Measurements from ENCODE around the gene PTPA.

Gene PTPA

DNA sequence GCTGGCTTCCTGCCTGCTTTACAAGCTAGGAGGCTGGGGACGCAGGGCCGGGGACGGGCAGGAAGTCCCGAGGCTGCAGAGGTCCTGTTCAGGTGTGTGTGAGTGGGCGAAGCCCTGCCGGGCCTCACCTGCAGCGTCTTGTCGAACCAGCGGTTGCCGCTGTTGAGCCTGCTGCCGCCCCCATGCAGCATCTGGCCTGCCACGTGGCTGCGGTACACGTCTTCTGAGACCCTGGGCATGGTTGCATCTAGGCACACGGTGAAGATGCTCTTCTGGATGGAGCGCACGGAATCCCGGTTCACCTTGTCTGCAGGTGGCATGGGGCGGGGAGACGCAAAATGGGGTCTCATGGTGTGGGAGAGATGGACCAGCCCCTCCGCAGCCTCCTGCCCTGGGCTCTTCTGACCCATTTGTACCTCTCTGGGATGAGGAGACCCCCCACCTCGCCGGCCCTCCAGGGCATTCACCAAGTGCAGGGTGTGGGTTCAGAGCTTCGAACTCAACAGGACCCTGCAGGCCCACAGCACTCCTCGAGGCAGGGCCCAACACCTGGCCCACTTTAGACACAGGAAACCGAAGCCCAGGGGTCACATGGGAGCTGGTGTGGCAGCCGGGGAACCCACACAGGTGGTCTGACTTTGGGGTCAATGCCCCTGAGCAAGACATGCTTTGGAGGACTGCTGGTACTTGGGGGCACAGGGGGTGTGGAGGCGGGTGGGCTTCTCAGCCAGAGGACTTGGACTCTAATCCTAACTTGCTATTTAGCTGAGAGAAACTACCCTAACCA lies 10.6 kb upstream of the PTPA start:
- peaks cover 5 to 6% of the 10 kb centered on the region in 2 donors for H3K4me1 ChIP-seq (ENCODE audit: control insufficient read depth in 1 of 2, insufficient read depth in 2 of 2, low read length in 2 of 2)
- peaks cover 0 to 40% of the 10 kb centered on the region in 2 donors for H3K36me3 ChIP-seq (ENCODE audit: control insufficient read depth in 1 of 2, insufficient read depth in 2 of 2, low read length in 2 of 2)
- H3K27ac ChIP-seq (ENCODE audit: low read depth, low read length), result no peak overlapping the region
- no peaks in the 10 kb centered on the region for H3K27me3 ChIP-seq (ENCODE audit: control insufficient read depth in 1 of 2, insufficient read depth in 2 of 2, low read length in 2 of 2)
- H3K9ac ChIP-seq (ENCODE audit: low read depth in 1 of 2, low read length in 2 of 2), result no peak overlapping the region
- no peaks in the 10 kb centered on the region for H3K9me3 ChIP-seq (ENCODE audit: control insufficient read depth in 1 of 2, low read length in 2 of 2)
- H3K4me3 ChIP-seq (ENCODE audit: low read depth in 1 of 2, low read length in 2 of 2), result no peak overlapping the region

DNA sequence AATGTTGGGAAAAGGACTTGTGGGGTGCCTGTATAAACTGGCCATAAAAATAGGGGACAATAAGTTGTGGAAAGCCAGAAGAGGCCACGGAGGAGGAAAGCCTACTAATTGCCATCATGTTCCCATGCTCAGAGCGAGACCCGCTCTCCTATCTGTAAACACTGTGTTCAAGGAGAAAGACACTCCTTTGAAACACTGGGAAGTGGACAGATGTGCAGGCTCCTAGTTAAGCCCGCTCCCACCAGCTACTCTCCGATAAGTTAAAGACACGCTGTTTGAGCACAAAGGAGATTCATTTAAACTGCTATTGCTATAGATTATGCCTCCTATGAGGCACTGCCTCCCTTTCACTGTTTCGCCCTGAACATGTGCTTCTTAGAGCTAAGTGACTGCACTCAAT lies 9.9 kb upstream of the PTPA start:
- Histone ChIP-seq H3K4me1 (ENCODE audit: control insufficient read depth in 1 of 2, insufficient read depth in 2 of 2, low read length in 2 of 2) (peaks cover 5 to 6% of the 10 kb centered on the region in 2 donors), H3K9me3 (ENCODE audit: control insufficient read depth in 1 of 2, low read length in 2 of 2) (no peaks in the 10 kb centered on the region), H3K4me3 (ENCODE audit: low read depth in 1 of 2, low read length in 2 of 2) (no peak overlapping the region), H3K27me3 (ENCODE audit: control insufficient read depth in 1 of 2, insufficient read depth in 2 of 2, low read length in 2 of 2) (no peaks in the 10 kb centered on the region), H3K36me3 (ENCODE audit: control insufficient read depth in 1 of 2, insufficient read depth in 2 of 2, low read length in 2 of 2) (peaks cover 0 to 39% of the 10 kb centered on the region in 2 donors), H3K9ac (ENCODE audit: low read depth in 1 of 2, low read length in 2 of 2) (no peak overlapping the region), H3K27ac (ENCODE audit: low read depth, low read length) (no peak overlapping the region)

DNA sequence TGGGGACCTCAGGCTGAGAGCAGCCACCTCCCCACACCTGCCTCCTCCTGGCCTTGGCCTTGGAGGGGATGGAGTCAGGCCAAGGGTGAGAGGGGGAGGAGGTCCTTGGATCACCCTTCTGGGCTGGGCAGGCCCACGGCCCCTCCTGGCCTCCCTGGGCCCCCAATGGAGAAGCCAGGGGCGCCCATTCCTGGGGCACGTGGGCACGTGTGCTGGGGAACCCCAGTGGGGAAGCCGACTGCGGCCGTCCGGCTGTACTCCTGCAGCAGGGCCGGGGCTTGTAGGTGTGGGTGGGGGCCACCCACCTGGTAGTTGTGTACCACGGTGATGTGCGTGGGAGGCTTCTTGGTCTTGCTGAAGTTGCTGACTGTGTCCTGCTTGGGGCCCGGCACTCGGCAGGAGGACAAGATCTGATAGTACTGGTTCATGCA lies 9.1 kb upstream of the PTPA start:
- H3K27me3 ChIP-seq (ENCODE audit: control insufficient read depth in 1 of 2, insufficient read depth in 2 of 2, low read length in 2 of 2), result no peaks in the 10 kb centered on the region
- H3K4me3 ChIP-seq (ENCODE audit: low read depth in 1 of 2, low read length in 2 of 2), result no peak overlapping the region
- H3K4me1 ChIP-seq (ENCODE audit: control insufficient read depth in 1 of 2, insufficient read depth in 2 of 2, low read length in 2 of 2), result peaks cover 5 to 6% of the 10 kb centered on the region in 2 donors
- no peak overlapping the region for H3K9ac ChIP-seq (ENCODE audit: low read depth in 1 of 2, low read length in 2 of 2)
- no peaks in the 10 kb centered on the region for H3K9me3 ChIP-seq (ENCODE audit: control insufficient read depth in 1 of 2, low read length in 2 of 2)
- no peak overlapping the region for H3K27ac ChIP-seq (ENCODE audit: low read depth, low read length)
- peaks cover 0 to 37% of the 10 kb centered on the region in 2 donors for H3K36me3 ChIP-seq (ENCODE audit: control insufficient read depth in 1 of 2, insufficient read depth in 2 of 2, low read length in 2 of 2)

DNA sequence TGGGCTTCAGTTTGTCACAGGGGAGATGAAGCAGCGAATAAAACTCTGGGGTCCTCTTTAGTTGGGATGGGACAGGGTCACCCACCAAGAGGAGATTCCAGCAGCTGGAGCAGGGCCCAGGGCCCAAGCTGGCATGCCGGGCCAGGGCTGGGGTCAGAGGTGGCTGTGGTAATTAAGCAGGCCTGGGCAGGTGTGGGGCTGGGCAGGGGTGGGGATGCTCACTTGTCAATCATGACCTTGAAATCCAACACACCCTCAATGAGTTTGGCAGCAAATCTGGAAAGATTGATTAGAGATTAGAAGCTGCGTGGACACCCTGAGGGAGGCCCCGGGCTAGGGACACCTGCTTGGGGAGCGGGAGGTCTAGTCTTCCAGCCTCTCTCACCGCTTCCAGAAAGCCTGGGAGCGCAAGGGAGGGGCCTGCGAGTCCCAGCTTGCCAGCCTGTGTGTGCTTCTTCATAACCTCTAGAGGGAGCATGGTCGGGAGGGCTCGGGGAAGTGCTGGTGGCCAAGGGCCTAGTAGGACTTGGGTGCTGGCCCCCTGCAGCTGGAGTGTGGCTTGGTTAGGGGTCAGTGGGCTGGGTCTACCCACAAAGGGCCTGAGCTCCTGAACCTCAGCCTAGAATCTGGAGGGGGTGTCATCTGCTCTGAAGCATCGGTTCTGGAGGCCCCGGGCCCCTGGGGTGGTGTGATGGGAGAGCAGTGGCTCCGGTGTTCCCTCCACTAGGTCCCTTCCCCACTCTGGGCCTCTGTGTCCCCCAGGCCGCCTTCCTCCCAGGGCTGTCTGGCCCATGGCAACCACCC lies 8.2 kb upstream of the PTPA start:
- H3K27ac ChIP-seq (ENCODE audit: low read depth, low read length), result no peak overlapping the region
- no peaks in the 10 kb centered on the region for H3K27me3 ChIP-seq (ENCODE audit: control insufficient read depth in 1 of 2, insufficient read depth in 2 of 2, low read length in 2 of 2)
- no peak overlapping the region for H3K9ac ChIP-seq (ENCODE audit: low read depth in 1 of 2, low read length in 2 of 2)
- H3K4me1 ChIP-seq (ENCODE audit: control insufficient read depth in 1 of 2, insufficient read depth in 2 of 2, low read length in 2 of 2), result peaks cover 5 to 6% of the 10 kb centered on the region in 2 donors
- no peak overlapping the region for H3K4me3 ChIP-seq (ENCODE audit: low read depth in 1 of 2, low read length in 2 of 2)
- peaks cover 0 to 37% of the 10 kb centered on the region in 2 donors for H3K36me3 ChIP-seq (ENCODE audit: control insufficient read depth in 1 of 2, insufficient read depth in 2 of 2, low read length in 2 of 2)
- no peaks in the 10 kb centered on the region for H3K9me3 ChIP-seq (ENCODE audit: control insufficient read depth in 1 of 2, low read length in 2 of 2)

- Histone ChIP-seq H3K4me1 (ENCODE audit: control insufficient read depth in 1 of 2, insufficient read depth in 2 of 2, low read length in 2 of 2) (peaks cover 8 to 12% of the 10 kb centered on the region in 2 donors), H3K4me3 (ENCODE audit: low read depth in 1 of 2, low read length in 2 of 2) (no peak overlapping the region), H3K27ac (ENCODE audit: low read depth, low read length) (no peak overlapping the region), H3K36me3 (ENCODE audit: control insufficient read depth in 1 of 2, insufficient read depth in 2 of 2, low read length in 2 of 2) (peaks cover 0 to 31% of the 10 kb centered on the region in 2 donors), H3K27me3 (ENCODE audit: control insufficient read depth in 1 of 2, insufficient read depth in 2 of 2, low read length in 2 of 2) (no peaks in the 10 kb centered on the region), H3K9me3 (ENCODE audit: control insufficient read depth in 1 of 2, low read length in 2 of 2) (no peaks in the 10 kb centered on the region), H3K9ac (ENCODE audit: low read depth in 1 of 2, low read length in 2 of 2) (no peak overlapping the region)
Observed at GRCh38 chr9:129103595-129103965, 7.6 kb upstream of the PTPA start.

DNA sequence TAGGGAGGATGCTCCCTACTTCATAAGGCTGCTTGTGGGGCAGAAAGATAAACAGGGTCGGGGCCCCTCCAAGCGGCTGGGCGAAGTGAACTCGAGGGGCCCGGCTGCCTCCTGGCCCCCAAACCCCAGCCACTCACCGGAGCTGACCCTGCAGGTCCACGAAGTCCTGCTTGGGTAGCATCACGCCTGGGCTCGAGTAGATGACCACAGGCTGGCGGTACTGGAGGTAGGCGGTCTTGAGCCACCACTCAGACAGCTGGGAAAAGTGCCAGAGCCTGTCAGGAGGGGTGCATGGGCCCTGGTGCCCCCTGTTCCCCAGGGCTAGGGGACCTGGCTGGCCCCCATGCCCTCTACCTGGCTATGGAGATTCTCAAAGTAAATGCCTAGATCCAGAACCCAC lies 7.2 kb upstream of the PTPA start:
- Histone ChIP-seq H3K4me1 (ENCODE audit: control insufficient read depth in 1 of 2, insufficient read depth in 2 of 2, low read length in 2 of 2) (peaks cover 13 to 16% of the 10 kb centered on the region in 2 donors), H3K4me3 (ENCODE audit: low read depth in 1 of 2, low read length in 2 of 2) (no peak overlapping the region), H3K27ac (ENCODE audit: low read depth, low read length) (no peak overlapping the region), H3K27me3 (ENCODE audit: control insufficient read depth in 1 of 2, insufficient read depth in 2 of 2, low read length in 2 of 2) (no peaks in the 10 kb centered on the region), H3K9ac (ENCODE audit: low read depth in 1 of 2, low read length in 2 of 2) (no peak overlapping the region), H3K9me3 (ENCODE audit: control insufficient read depth in 1 of 2, low read length in 2 of 2) (no peaks in the 10 kb centered on the region), H3K36me3 (ENCODE audit: control insufficient read depth in 1 of 2, insufficient read depth in 2 of 2, low read length in 2 of 2) (peaks cover 0 to 31% of the 10 kb centered on the region in 2 donors)

DNA sequence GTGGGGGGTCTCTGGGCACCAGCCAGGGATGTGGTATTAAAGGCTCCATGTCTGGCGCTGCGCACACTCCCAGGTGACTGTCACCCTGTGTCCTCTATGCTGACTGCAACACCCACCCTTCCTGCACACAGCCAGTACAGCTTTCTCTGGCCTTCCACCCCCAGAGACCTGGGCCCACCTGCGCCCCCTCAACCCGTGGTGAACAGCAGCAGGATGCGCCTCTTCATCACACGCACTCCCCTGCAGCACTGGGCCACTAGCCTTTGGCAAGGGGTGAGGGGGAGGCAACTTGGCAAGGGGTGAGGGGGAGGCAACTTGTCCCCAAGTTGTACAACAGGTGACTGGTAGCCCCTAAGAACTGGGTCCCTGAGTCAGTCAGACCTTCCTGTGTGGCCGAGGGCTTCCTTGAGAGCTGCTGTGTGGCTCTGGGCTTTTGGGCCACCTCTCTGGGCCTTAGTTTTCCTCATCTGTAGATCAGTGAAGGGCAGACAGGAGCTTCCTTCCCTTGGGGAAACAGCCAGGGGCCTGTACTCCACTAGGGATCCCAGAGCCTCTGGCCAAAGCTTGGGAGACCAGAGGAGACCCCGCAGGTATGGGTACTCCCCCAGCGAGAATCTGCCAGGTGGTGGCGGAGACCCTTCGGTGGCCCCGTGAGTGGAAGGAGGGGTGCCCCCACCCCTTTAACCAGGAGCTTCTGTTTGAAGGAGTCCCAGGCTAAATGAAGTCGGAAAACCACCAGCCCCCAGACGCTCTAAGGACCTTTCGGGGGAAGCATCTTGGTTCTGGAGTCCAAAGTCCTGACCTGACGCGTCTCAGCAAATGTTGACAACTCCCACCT lies 5.1 kb upstream of the PTPA start:
- Histone ChIP-seq H3K4me3 (ENCODE audit: low read depth in 1 of 2, low read length in 2 of 2) (no peak overlapping the region), H3K9me3 (ENCODE audit: control insufficient read depth in 1 of 2, low read length in 2 of 2) (no peaks in the 10 kb centered on the region), H3K27me3 (ENCODE audit: control insufficient read depth in 1 of 2, insufficient read depth in 2 of 2, low read length in 2 of 2) (no peaks in the 10 kb centered on the region), H3K27ac (ENCODE audit: low read depth, low read length) (no peak overlapping the region), H3K9ac (ENCODE audit: low read depth in 1 of 2, low read length in 2 of 2) (no peak overlapping the region), H3K36me3 (ENCODE audit: control insufficient read depth in 1 of 2, insufficient read depth in 2 of 2, low read length in 2 of 2) (peaks cover 0 to 21% of the 10 kb centered on the region in 2 donors), H3K4me1 (ENCODE audit: control insufficient read depth in 1 of 2, insufficient read depth in 2 of 2, low read length in 2 of 2) (peaks cover 18 to 23% of the 10 kb centered on the region in 2 donors)

DNA sequence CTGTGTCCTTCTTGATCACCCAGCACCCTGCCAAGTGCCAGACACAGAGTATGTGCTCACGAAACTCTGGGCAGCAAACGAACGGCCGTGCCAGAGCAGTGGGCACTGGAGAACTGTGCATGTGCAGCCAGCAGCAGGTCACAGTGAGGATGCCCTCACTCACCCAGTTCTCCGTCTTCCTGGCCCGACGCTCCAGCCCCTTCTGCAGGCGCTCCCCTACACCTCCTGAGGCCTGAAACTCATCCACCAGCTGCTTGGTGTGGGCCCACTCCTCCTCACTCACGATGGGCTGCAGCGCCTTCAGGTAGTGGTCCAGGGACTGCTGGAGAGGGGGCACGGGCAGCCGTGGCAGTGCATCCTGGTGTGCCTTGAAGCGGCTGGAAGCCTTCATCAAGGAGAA lies 3.6 kb upstream of the PTPA start:
- Histone ChIP-seq H3K9me3 (ENCODE audit: control insufficient read depth in 1 of 2, low read length in 2 of 2) (no peaks in the 10 kb centered on the region), H3K9ac (ENCODE audit: low read depth in 1 of 2, low read length in 2 of 2) (no peak overlapping the region), H3K27ac (ENCODE audit: low read depth, low read length) (no peak overlapping the region), H3K4me1 (ENCODE audit: control insufficient read depth in 1 of 2, insufficient read depth in 2 of 2, low read length in 2 of 2) (peaks cover 28 to 31% of the 10 kb centered on the region in 2 donors), H3K36me3 (ENCODE audit: control insufficient read depth in 1 of 2, insufficient read depth in 2 of 2, low read length in 2 of 2) (peaks cover 0 to 18% of the 10 kb centered on the region in 2 donors), H3K4me3 (ENCODE audit: low read depth in 1 of 2, low read length in 2 of 2) (no peak overlapping the region), H3K27me3 (ENCODE audit: control insufficient read depth in 1 of 2, insufficient read depth in 2 of 2, low read length in 2 of 2) (no peaks in the 10 kb centered on the region)

DNA sequence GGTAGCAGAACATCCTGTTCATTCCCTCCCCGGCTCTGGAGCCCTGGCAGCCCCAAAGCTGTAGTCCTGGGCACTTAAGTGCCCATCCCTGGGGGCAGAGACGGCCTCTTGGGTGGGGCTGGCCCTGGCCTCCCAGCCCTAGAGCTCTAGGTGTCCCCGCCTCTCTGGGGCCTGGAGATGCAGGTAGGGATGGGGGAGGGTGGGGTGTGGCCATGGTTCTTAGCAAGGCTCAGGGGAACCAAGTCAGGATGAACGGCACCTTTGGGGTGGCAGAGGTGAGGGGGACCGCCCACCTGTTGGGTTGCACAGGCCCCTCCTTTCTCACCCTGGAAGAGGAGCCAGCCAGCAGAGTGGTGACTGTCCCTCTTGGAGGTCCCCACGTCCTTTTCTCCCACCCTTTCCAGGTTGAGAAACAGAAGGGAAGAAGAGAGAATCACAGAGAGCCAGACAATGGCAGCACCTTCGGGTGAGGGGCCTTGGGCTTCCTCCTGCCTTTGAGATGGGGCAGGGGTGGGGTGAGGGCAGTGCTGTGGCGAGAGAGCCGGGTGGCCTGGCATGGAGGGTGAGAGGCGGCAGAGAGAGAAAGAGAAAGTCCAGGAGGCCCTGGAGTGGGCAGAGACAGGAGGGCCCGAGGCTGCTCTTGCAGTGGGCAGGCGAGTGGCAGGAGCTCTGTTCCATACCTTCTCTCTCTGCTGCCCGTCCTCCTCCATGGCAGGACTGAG lies 3.0 kb upstream of the PTPA start:
- Histone ChIP-seq H3K4me1 (ENCODE audit: control insufficient read depth in 1 of 2, insufficient read depth in 2 of 2, low read length in 2 of 2) (peaks cover 24 to 28% of the 10 kb centered on the region in 2 donors), H3K27ac (ENCODE audit: low read depth, low read length) (no peak overlapping the region), H3K4me3 (ENCODE audit: low read depth in 1 of 2, low read length in 2 of 2) (no peak overlapping the region), H3K9ac (ENCODE audit: low read depth in 1 of 2, low read length in 2 of 2) (no peak overlapping the region), H3K9me3 (ENCODE audit: control insufficient read depth in 1 of 2, low read length in 2 of 2) (no peaks in the 10 kb centered on the region), H3K27me3 (ENCODE audit: control insufficient read depth in 1 of 2, insufficient read depth in 2 of 2, low read length in 2 of 2) (no peaks in the 10 kb centered on the region), H3K36me3 (ENCODE audit: control insufficient read depth in 1 of 2, insufficient read depth in 2 of 2, low read length in 2 of 2) (peaks cover 0 to 18% of the 10 kb centered on the region in 2 donors)

Data from duodenal mucosa (tissue), 2 donors.